ENCODE measurements around the gene GALK2.

DNA sequence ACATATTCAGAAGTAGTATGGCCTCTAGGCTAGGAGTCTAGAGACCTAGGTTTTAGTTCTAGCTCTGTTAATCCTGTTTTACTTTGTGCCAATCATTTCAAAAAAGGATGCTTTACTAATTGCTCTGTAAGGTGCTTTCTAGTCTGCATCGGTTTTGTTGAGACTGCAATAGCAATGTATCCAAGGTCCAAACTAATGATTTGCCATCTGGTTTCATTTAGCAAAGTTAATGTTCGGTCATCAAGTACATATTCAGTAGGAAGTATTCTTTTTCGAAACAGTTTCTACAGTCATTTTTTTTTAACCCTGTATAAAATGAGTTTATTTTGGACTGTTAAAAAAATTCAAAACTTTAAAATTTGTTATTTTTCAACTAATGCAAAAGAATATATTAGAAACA, 2.0 kb upstream of the GALK2 start:
- TF ChIP-seq, protein P1, sequence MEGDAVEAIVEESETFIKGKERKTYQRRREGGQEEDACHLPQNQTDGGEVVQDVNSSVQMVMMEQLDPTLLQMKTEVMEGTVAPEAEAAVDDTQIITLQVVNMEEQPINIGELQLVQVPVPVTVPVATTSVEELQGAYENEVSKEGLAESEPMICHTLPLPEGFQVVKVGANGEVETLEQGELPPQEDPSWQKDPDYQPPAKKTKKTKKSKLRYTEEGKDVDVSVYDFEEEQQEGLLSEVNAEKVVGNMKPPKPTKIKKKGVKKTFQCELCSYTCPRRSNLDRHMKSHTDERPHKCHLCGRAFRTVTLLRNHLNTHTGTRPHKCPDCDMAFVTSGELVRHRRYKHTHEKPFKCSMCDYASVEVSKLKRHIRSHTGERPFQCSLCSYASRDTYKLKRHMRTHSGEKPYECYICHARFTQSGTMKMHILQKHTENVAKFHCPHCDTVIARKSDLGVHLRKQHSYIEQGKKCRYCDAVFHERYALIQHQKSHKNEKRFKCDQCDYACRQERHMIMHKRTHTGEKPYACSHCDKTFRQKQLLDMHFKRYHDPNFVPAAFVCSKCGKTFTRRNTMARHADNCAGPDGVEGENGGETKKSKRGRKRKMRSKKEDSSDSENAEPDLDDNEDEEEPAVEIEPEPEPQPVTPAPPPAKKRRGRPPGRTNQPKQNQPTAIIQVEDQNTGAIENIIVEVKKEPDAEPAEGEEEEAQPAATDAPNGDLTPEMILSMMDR (IDR thresholded peaks at IDR 0.05; ENCODE audit: low read length): no peak
- TF ChIP-seq EZH2 (optimal IDR thresholded peaks at IDR 0.05; ENCODE audit: low read depth, low read length) (no peak), EZH2phosphoT487 (IDR thresholded peaks at IDR 0.05; ENCODE audit: low read length) (no peak)

All from MM.1S (cell line).